Measurements from ENCODE around the gene ERN2. TPM values are rescaled to one million over a fixed set of nuclear protein-coding genes. Genes with fewer than 3 reads are reported as not detected.

Gene ERN2
- total and polyA plus RNA-seq, 9 donors = 0.24 to 0.26 TPM; not detected in 7

DNA sequence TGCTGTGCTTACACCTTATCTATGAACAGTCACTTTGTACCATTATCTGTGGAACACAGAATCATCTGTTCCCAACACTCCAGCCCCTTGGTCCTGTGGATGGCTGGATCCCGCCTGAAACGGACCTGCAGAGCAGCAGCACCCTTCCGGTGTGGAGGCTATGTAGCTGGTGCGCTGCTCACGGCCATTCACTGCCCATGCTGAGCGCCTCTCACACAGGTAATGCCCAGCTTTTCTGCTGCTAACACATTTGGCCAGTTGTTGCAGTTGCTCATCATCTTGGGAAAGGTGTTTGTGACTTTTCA, 45.7 kb downstream of the ERN2 start:
- WGBS, 3 donors = 92 to 96% (median 93%) methylated on average over 6 of the region's 6 CpGs
- no peak overlapping the region for H3K4me3 ChIP-seq
- no peak overlapping the region for H3K27ac ChIP-seq
- H3K36me3 ChIP-seq = no peaks in the 10 kb centered on the region
- DNase-seq = no peak
- no peaks in the 10 kb centered on the region for H3K9me3 ChIP-seq
- no peaks in the 10 kb centered on the region for H3K27me3 ChIP-seq
- no peaks in the 10 kb centered on the region for H3K4me1 ChIP-seq (ENCODE audit: insufficient read depth)
- TF ChIP-seq POLR2A (IDR thresholded peaks at IDR 0.05) (no peak), EP300 (IDR thresholded peaks at IDR 0.05) (no peak)
- TF ChIP-seq, protein P1, sequence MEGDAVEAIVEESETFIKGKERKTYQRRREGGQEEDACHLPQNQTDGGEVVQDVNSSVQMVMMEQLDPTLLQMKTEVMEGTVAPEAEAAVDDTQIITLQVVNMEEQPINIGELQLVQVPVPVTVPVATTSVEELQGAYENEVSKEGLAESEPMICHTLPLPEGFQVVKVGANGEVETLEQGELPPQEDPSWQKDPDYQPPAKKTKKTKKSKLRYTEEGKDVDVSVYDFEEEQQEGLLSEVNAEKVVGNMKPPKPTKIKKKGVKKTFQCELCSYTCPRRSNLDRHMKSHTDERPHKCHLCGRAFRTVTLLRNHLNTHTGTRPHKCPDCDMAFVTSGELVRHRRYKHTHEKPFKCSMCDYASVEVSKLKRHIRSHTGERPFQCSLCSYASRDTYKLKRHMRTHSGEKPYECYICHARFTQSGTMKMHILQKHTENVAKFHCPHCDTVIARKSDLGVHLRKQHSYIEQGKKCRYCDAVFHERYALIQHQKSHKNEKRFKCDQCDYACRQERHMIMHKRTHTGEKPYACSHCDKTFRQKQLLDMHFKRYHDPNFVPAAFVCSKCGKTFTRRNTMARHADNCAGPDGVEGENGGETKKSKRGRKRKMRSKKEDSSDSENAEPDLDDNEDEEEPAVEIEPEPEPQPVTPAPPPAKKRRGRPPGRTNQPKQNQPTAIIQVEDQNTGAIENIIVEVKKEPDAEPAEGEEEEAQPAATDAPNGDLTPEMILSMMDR (IDR thresholded peaks at IDR 0.05) = no peak
- intact Hi-C loops (cut with DNase I) = no loop called here

DNA sequence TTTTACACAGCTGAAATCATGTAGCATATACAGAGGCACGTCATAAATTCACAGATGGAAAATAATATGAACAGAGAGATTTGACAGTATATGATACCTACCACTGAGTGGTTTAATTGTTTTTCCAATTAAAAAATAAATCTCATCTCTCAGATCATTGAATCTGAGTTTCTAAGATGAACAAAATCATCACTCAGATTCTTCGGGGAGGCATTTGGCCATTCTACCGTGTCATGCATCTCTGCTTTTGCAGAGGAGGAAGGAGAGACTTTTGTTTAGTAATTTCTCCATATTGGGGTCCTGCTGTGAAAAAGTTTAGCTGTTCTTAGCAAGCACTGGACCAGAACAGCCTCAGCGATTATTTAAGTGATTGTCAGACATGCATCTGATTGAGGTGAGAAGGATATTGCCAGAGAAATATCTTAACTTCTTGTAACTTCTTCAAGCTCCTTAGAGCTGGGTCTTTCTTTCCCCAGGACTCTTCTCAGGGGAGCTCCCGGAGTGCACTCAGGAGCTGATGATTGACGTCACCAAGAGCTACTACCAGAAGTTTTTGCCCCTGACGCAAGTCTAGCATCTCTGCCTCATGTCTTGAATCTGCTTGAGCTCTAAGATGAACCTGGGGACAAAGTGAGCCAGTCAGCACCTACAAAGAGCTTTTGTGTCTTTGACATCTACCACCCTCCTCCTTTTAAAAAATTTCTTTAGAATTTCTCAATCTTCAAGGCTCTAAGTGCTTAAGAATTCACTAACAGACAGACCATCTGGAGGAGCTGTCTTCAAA, 46.3 kb downstream of the ERN2 start:
- intact Hi-C loops (cut with DNase I) = no loop called here
- Histone ChIP-seq H3K4me3 (no peak overlapping the region), H3K4me1 (ENCODE audit: insufficient read depth) (no peaks in the 10 kb centered on the region), H3K9me3 (no peaks in the 10 kb centered on the region), H3K27me3 (no peaks in the 10 kb centered on the region), H3K36me3 (no peaks in the 10 kb centered on the region), H3K27ac (no peak overlapping the region)
- 89 to 93% (median 89%) methylated on average over 7 of the region's 7 CpGs for WGBS, 3 donors
- TF ChIP-seq, protein P1 (IDR thresholded peaks at IDR 0.05) = no peak
- TF ChIP-seq EP300 (IDR thresholded peaks at IDR 0.05) = no peak
- TF ChIP-seq POLR2A (IDR thresholded peaks at IDR 0.05) = no peak
- DNase-seq = no peak

DNA sequence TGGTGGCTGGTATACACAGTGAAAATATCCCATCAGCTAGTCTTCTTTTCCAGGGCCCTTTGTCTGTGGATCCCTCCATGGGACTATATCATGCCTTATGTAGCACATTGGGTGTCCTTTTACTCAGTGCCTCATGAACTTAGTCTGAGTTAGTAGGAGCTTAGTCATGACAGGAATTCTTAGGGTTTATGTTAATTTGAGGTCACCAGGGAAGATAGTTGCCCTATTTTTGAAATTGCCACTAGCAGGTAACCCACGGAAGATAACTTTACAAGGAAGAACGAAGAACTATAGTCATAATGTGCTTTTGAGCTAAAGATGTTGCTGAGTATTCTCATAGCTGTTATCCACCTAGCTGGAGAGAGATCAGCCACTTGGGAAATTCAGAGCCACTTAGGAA, 49.1 kb downstream of the ERN2 start:
- Histone ChIP-seq H3K9me3 (no peaks in the 10 kb centered on the region), H3K4me3 (no peak overlapping the region), H3K4me1 (ENCODE audit: insufficient read depth) (no peaks in the 10 kb centered on the region), H3K27ac (no peak overlapping the region), H3K36me3 (no peaks in the 10 kb centered on the region), H3K27me3 (no peaks in the 10 kb centered on the region)
- 89 to 98% (median 95%) methylated on average over 2 of the region's 2 CpGs for WGBS, 3 donors
- no peak for DNase-seq
- intact Hi-C loops (cut with DNase I) = no loop called here
- TF ChIP-seq EP300 (IDR thresholded peaks at IDR 0.05) = no peak
- TF ChIP-seq POLR2A (IDR thresholded peaks at IDR 0.05) = no peak
- TF ChIP-seq, protein P1 (IDR thresholded peaks at IDR 0.05) = no peak

DNA sequence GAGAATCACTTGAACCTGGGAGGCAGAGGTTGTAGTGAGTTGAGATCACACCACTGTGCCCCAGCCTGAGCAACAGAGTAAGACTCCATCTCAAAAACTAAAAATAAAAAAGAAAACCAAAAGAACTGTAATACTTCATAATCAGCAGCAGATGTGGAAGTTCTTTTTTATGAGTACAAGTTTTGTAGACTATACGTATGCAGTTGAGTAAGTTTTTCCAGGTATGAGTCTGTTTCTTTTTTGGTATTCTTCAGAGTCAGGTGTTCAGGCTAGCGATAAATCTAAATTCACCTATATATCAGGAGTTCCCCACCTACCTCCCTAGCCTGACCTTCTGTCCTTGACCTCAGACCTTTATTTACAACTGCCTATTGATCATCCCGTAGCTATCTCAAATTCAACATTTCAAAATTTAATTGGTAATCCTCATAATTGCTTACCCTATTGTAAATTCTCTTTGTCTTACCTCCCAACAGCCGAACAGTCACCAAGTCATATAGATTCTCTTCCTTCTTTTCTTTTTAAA, 61.0 kb downstream of the ERN2 start:
- intact Hi-C loops (cut with DNase I) = no loop called here
- Histone ChIP-seq H3K27me3 (no peaks in the 10 kb centered on the region), H3K4me1 (ENCODE audit: insufficient read depth) (no peaks in the 10 kb centered on the region), H3K9me3 (no peaks in the 10 kb centered on the region), H3K36me3 (no peaks in the 10 kb centered on the region), H3K27ac (no peak overlapping the region), H3K4me3 (no peak overlapping the region)
- TF ChIP-seq POLR2A (IDR thresholded peaks at IDR 0.05) (no peak), EP300 (IDR thresholded peaks at IDR 0.05) (no peak)
- TF ChIP-seq, protein P1 (IDR thresholded peaks at IDR 0.05) = no peak
- no peak for DNase-seq
- WGBS, 3 donors = 95 to 97% (median 96%) methylated on average over 4 of the region's 4 CpGs
